Measurements from ENCODE around the gene SDK1. TPM values are rescaled to one million over a fixed set of nuclear protein-coding genes. Genes with fewer than 3 reads are reported as not detected.

The SDK1 gene
- total RNA-seq, 4 donors from 2014 or later = 3.7 to 80.9 (median 13.1) TPM

DNA sequence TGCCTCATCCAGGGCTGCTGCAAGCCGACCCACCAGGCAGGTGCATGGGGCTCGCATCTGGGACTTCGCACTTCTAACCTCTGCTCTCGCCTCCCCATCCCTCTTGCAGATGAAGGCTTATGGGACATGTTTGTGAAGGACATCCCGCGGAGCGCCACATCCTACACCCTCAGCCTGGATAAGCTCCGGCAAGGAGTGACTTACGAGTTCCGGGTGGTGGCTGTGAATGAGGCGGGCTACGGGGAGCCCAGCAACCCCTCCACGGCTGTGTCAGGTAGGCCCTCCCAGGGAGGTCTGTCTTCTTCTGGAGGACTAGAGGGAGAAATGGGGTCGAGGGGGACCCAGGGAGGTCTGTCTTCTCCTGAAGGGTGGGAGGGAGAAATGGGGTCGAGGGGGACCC lies 932.1 kb downstream of the SDK1 start:
- no peak for DNase-seq
- H3K9me3 ChIP-seq = no peaks in the 10 kb centered on the region
- no peak overlapping the region for H3K4me3 ChIP-seq
- H3K4me1 ChIP-seq = no peaks in the 10 kb centered on the region
- TF ChIP-seq CTCF (IDR thresholded peaks at IDR 0.05) = no peak
- no peak overlapping the region for H3K27ac ChIP-seq
- no peaks in the 10 kb centered on the region for H3K27me3 ChIP-seq
- no peaks in the 10 kb centered on the region for H3K36me3 ChIP-seq

DNA sequence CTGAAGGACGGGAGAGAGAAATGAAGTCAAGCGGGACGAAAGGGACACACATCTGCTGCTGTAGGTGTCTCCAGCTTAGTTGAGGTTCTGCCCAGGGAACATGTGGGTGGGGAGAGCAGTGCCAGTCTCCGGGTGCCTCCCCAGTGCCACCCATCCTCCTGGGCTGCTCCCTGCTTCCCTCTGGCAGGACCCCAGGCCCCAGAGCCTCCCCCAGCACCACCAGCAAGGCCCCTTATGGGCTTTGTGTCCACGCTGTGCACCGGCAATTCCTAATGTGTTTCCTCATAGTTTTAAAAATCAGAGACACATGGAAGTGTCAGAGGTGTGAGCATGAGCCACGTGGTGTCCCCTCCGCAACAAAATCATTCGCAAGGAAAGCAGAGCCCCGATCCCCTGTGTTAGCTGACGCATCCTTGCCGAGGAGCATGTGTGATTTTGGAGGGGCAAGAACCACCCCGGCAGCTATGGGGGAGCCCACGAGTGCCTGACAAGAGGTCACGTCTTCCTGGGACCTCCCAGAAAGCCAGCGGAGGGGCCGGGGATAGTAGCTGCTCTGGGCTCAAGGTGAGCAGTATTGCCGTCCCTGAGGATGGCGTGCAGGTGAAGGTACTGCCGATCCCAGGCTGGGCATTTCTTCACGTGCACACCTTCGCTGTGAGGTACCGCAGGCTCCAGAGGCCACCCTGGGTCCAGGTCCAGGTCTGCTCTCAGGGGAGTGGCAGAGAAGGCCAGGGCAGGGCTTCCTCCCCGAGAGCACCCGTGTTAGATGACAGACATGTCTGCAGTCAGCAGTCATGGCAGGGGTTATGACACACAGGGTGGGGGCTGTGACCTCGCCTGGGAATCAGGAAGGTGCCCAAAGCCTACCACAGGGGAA lies 932.8 kb downstream of the SDK1 start:
- H3K4me1 ChIP-seq = no peaks in the 10 kb centered on the region
- H3K27ac ChIP-seq = no peak overlapping the region
- no peaks in the 10 kb centered on the region for H3K36me3 ChIP-seq
- no peak for DNase-seq
- no peaks in the 10 kb centered on the region for H3K9me3 ChIP-seq
- TF ChIP-seq POLR2A (IDR thresholded peaks at IDR 0.05) (no peak), CTCF (IDR thresholded peaks at IDR 0.05) (no peak)
- H3K4me3 ChIP-seq = no peak overlapping the region
- H3K27me3 ChIP-seq = no peaks in the 10 kb centered on the region

DNA sequence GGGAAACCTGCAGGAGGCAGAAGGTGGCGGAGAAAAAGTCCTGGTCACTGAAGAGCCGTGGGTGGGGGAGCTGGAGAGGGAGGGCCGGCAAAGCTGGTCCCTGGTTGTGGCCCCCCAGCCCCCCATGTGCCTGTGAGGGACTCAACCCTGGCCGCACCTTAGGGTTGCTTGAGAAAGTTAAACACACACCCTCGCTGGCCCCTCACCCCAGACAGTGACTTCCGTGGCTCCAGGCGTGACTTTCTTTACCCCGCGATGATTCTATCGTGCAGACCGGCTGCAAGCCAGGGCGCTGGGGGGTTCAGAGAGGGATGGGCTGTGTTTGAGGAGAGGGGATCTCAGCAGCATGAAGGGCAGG lies 933.4 kb downstream of the SDK1 start:
- Histone ChIP-seq H3K9me3 (no peaks in the 10 kb centered on the region), H3K36me3 (no peaks in the 10 kb centered on the region), H3K4me1 (no peaks in the 10 kb centered on the region), H3K4me3 (no peak overlapping the region), H3K27ac (no peak overlapping the region), H3K27me3 (no peaks in the 10 kb centered on the region)
- no peak for DNase-seq
- TF ChIP-seq CTCF (IDR thresholded peaks at IDR 0.05) (no peak), POLR2A (IDR thresholded peaks at IDR 0.05) (no peak)

DNA sequence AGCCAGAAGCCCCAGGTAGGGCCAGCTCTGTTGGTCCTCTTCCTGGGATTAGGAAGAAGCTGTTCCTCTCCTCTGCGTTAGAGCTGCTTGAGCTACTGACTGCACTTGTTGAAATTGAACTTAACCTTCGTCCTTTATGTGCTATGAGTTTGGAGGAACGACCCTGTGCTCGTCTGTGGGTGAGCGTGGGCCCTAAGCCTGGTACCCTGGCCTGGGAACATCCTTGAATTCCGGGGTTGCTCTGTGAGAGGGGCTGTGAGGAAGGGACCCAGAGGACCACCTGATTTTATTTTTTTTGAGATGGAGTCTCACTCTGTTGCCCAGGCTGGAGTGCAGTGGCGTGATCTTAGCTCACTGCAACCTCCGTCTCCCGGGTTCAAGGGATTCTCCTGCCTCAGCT lies 933.8 kb downstream of the SDK1 start:
- H3K4me1 ChIP-seq = no peaks in the 10 kb centered on the region
- no peak overlapping the region for H3K27ac ChIP-seq
- H3K36me3 ChIP-seq = no peaks in the 10 kb centered on the region
- H3K27me3 ChIP-seq = no peaks in the 10 kb centered on the region
- DNase-seq = no peak
- TF ChIP-seq CTCF (IDR thresholded peaks at IDR 0.05) (no peak), POLR2A (IDR thresholded peaks at IDR 0.05) (no peak)
- H3K9me3 ChIP-seq = no peaks in the 10 kb centered on the region
- no peak overlapping the region for H3K4me3 ChIP-seq

GRCh38 chr7:4235596-4235995 lies 934.5 kb downstream of the SDK1 start:
- Histone ChIP-seq H3K4me3 (no peak overlapping the region), H3K9me3 (no peaks in the 10 kb centered on the region), H3K27me3 (no peaks in the 10 kb centered on the region), H3K36me3 (no peaks in the 10 kb centered on the region), H3K4me1 (no peaks in the 10 kb centered on the region), H3K27ac (no peak overlapping the region)
- TF ChIP-seq CTCF (IDR thresholded peaks at IDR 0.05) (no peak), POLR2A (IDR thresholded peaks at IDR 0.05) (no peak)
- DNase-seq = no peak
